IMR-90 (cell line): Measurements from ENCODE around the gene SOD2.

Source experiments
- FOS ChIP-seq: fragments of 150-350 bp; IDR thresholded peaks from 2 replicates; pipeline ENCODE4 v1.6.1; 2016; ENCODE audit warnings: low read depth, low read length
- MAFK ChIP-seq: IDR thresholded peaks from 2 replicates; pipeline ENCODE4 v1.6.1; 2012; ENCODE audit warnings: low read depth, low read length, improper control_type of control experiment
- MXI1 ChIP-seq: IDR thresholded peaks from 2 replicates; pipeline ENCODE4 v1.6.1; 2012; ENCODE audit warnings: low read depth, mild to moderate bottlenecking, low read length, moderate library complexity, borderline replicate concordance
- POLR2A ChIP-seq: IDR thresholded peaks from 2 replicates; pipeline ENCODE4 v1.6.1; 2012; ENCODE audit warnings: mild to moderate bottlenecking, low read depth, low read length
- RFX5 ChIP-seq: IDR thresholded peaks from 2 replicates; pipeline ENCODE4 v1.8.0; 2012; ENCODE audit warnings: low read depth, mild to moderate bottlenecking, low read length, moderate library complexity
- USF2 ChIP-seq: fragments of 150-350 bp; IDR thresholded peaks from 2 replicates; pipeline ENCODE4 v1.6.1; 2017; ENCODE audit warnings: mild to moderate bottlenecking, antibody characterized with exemption, low read length, low read depth
- TF ChIP-seq, protein P1 (sequence below): conservative IDR thresholded peaks from 2 replicates; pipeline ENCODE4 v1.5.1; 2012; ENCODE audit warnings: mild to moderate bottlenecking, low read depth, low read length, improper control_type of control experiment

DNA sequence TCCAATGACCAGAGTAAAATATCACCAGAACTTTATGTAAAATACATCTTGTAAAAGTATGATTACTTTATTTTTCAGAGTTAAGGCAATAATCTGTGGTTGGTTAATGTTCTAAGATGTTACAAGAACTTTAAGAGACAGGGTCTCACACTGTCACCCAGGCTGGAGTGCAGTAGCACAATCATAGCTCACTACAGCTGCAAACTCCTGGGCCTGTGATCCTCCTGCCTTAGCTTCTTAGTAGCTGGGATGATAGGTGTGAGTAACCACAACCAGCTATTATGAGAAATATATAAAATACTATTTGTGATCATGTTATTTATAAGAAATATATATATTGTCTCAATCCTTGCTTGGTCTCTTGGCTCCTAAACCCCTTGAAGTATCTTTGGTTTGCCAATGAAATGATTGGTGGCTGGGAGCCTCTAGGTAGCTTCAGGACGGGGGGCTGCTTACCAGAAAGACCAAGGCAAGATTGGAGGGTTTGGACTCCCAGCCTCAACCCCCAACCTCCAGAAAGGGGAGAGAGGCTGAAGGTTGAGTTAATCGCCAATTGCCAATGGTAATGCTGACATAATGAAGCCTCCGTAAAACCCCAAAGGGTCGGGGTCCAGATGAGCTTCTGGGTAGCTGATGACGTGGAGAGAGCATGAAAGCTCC lies 15.4 kb downstream of the SOD2 start:
- TF ChIP-seq POLR2A (no peak), MXI1 (no peak), RFX5 (no peak), USF2 (no peak), MAFK (no peak), FOS (no peak)
- TF ChIP-seq, protein P1, sequence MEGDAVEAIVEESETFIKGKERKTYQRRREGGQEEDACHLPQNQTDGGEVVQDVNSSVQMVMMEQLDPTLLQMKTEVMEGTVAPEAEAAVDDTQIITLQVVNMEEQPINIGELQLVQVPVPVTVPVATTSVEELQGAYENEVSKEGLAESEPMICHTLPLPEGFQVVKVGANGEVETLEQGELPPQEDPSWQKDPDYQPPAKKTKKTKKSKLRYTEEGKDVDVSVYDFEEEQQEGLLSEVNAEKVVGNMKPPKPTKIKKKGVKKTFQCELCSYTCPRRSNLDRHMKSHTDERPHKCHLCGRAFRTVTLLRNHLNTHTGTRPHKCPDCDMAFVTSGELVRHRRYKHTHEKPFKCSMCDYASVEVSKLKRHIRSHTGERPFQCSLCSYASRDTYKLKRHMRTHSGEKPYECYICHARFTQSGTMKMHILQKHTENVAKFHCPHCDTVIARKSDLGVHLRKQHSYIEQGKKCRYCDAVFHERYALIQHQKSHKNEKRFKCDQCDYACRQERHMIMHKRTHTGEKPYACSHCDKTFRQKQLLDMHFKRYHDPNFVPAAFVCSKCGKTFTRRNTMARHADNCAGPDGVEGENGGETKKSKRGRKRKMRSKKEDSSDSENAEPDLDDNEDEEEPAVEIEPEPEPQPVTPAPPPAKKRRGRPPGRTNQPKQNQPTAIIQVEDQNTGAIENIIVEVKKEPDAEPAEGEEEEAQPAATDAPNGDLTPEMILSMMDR = no peak
